GM06990 (cell line): ENCODE results near the gene NRXN2.

Source experiments
- DNase-seq: peaks from one replicate; pipeline ENCODE4 v3.0.0-alpha.2; 2011; ENCODE audit not compliant: insufficient read length; ENCODE audit errors: extremely low read depth
- H3K27me3 ChIP-seq: replicated peaks from 2 replicates; pipeline ENCODE4 v1.6.0; 2011; ENCODE audit warnings: low read length; ENCODE audit not compliant: control insufficient read depth, insufficient read depth
- H3K36me3 ChIP-seq: 2 replicates; pipeline ENCODE4 v1.5.1; 2011; ENCODE audit warnings: low read length; ENCODE audit not compliant: control insufficient read depth, insufficient read depth
- H3K4me3 ChIP-seq: replicated peaks from 2 replicates; pipeline ENCODE4 v1.5.1; 2011; ENCODE audit warnings: low read depth, mild to moderate bottlenecking, control low read depth, low read length
- TF ChIP-seq, protein P1 (sequence below): IDR thresholded peaks from 2 replicates; pipeline ENCODE4 v1.5.1; 2011; ENCODE audit warnings: low read length, control low read depth, mild to moderate bottlenecking, inconsistent platforms; ENCODE audit not compliant: insufficient read depth, poor library complexity, severe bottlenecking

The NRXN2 gene

DNA sequence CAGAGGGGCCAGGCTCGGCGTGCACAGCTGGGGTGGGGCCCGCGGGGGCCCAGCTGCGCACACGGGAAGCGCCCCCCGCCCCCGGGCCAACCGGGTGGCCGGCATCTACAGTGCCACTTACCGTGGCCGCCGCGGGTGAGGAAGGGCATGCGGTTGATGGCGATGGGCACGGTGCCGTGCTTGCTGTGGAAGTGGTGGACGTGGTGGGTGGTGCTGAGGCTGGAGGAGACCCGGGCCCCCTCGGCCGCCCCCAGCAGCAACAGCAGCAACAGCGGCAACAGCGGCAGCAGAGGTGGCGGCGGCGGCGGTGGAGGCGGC lies 80.6 kb downstream of the NRXN2 start:
- no peak for DNase-seq
- Histone ChIP-seq H3K27me3 (peaks cover 1% of the 10 kb centered on the region), H3K4me3 (no peak overlapping the region), H3K36me3 (no peaks in the 10 kb centered on the region)
- TF ChIP-seq, protein P1, sequence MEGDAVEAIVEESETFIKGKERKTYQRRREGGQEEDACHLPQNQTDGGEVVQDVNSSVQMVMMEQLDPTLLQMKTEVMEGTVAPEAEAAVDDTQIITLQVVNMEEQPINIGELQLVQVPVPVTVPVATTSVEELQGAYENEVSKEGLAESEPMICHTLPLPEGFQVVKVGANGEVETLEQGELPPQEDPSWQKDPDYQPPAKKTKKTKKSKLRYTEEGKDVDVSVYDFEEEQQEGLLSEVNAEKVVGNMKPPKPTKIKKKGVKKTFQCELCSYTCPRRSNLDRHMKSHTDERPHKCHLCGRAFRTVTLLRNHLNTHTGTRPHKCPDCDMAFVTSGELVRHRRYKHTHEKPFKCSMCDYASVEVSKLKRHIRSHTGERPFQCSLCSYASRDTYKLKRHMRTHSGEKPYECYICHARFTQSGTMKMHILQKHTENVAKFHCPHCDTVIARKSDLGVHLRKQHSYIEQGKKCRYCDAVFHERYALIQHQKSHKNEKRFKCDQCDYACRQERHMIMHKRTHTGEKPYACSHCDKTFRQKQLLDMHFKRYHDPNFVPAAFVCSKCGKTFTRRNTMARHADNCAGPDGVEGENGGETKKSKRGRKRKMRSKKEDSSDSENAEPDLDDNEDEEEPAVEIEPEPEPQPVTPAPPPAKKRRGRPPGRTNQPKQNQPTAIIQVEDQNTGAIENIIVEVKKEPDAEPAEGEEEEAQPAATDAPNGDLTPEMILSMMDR = no peak

DNA sequence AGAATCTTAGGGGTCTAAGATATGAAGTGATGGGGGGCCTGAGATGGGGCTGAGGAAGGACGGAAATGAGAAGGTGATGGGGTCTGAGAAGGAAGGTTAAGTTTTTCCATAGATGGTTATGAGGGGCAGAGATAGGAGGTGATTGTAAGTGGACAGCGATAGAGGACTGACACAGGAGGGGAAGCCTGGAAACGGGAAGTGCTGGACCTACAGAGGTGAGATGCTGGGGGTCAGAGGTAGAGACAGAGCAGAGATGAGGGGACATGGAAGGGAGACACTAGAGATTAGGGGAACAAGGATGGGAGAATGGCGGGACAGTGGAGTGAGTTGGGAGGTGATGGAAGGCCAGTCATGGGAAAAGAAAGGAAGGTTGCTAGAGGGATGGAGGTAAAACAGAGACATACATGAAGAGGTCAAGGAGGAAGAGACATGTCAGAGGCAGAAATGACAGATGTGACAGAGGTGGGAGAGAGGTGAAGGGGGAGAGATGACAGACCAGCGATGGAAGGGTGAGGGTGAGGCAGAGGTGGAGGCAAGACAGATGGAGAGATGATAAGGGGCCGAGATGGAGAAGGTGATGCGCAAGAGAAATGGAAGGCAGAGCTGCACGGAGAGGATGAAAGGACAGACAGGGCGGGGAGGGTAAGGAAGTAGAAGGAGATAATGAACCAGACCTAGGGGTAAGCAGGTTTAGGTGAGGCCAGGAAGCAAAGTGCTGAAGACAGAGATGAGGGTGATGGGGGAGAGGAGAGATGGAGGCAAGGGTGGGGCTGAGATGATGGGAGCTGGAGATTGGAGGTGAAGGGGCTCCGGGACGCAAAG lies 81.2 kb downstream of the NRXN2 start:
- no peaks in the 10 kb centered on the region for H3K36me3 ChIP-seq
- TF ChIP-seq, protein P1 = no peak
- peaks cover 1% of the 10 kb centered on the region for H3K27me3 ChIP-seq
- DNase-seq = no peak
- no peak overlapping the region for H3K4me3 ChIP-seq

DNA sequence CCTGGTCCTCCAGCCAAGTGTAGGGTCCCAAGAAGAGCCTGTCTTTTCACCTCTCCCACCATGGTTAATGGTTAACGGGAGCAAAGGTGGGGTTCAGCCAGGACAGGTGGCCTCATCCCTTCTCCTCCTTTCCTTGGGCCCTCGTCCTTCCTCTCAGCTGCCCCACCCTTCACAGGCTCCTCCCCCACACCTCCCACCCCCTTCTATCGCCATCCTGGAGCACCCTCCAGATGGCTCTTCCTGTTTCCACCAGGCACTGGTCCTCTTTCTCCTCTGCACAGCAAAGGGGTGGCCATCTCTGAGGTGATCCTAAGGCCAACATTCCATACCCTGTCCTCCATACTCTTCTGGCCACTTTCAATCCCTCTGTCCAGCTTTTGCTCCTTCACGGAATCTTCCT lies 83.1 kb downstream of the NRXN2 start:
- TF ChIP-seq, protein P1 = no peak
- Histone ChIP-seq H3K27me3 (peaks cover 1% of the 10 kb centered on the region), H3K4me3 (no peak overlapping the region), H3K36me3 (no peaks in the 10 kb centered on the region)
- DNase-seq = no peak

DNA sequence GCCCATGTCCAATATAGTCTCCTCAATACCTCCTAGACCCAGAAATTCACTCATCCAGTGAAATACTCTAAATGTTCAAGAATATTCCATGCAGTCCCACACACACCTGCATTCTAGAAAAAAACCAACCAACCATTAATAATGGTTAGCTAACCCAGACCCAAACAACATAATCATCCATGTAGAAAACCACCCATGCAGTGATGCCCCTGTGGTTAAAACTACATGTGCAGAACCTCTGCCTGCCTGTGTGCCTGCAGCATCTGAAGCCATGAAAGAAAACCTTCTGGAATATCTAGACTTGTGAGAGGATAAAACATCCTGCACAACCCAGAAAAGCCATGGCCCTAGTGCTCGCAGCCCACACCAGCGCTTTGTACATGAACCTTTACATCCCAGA lies 84.2 kb downstream of the NRXN2 start:
- no peak overlapping the region for H3K4me3 ChIP-seq
- H3K36me3 ChIP-seq = no peaks in the 10 kb centered on the region
- no peaks in the 10 kb centered on the region; the same call in none of the 2 replicates for H3K27me3 ChIP-seq
- TF ChIP-seq, protein P1 = no peak
- no peak for DNase-seq

DNA sequence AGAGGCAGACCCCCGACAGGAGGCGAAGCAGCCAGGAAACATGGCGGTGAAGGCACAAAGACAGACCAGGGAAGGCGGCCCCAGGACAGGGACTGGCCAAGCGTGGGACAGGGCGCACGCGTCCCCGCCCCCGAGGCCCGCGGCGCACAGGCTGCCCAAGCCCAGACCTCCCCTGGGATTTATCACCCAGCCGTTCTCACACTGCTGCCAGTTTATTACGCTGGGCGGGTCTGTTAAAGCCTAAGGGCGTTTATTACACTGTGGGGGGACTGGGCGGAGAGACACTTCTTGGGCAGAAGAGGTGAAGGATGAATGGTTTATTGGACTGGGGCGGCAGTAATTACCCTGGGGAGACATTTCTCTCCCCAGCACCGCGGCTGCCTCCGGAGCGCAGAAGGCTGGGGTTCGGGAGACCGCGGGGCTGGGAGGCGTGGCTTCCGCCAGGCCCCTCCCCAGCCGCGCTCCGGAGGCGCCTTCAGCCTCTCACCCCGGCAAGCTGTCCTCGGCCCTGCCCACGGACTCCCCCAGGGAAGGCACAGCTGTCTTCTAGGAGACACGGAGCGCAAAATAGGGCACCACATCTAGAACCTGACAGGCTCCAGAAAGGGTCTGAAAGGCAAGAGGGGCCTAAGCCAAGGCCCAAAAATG lies 84.9 kb downstream of the NRXN2 start:
- Histone ChIP-seq H3K36me3 (no peaks in the 10 kb centered on the region), H3K27me3 (no peaks in the 10 kb centered on the region; the same call in 1 of the 2 replicates), H3K4me3 (no peak overlapping the region)
- TF ChIP-seq, protein P1 = no peak
- DNase-seq = no peak
